Stimulated activated CD4-positive, alpha-beta T cell treated with anti-CD3 and anti-CD28 coated beads, Interleukin-15, amount 100 ng/mL, for 1 hour (primary cell): Measurements from ENCODE around the gene ASAP2.

Experiments
- DNase-seq, 2 donors: peaks; one replicate each; pipeline ENCODE4 v3.0.0-alpha.2; 2020; ENCODE audit warnings: low read depth in 1 of 2, low spot score in 1 of 2

ASAP2 gene

GRCh38 chr2:9374071-9374730 is 167.6 kb downstream of the ASAP2 start:
- no peak for DNase-seq

GRCh38 chr2:9375857-9376428 is 169.3 kb downstream of the ASAP2 start:
- no peak for DNase-seq

- DNase-seq: no peak
Measured at GRCh38 chr2:9377461-9378097, 171.0 kb downstream of the ASAP2 start.

- no peak for DNase-seq
Measured at GRCh38 chr2:9378433-9379390, 172.1 kb downstream of the ASAP2 start.

- DNase-seq: no peak
Measured at GRCh38 chr2:9379391-9379755, 172.8 kb downstream of the ASAP2 start.

- DNase-seq: no peak
Measured at GRCh38 chr2:9380702-9381628, 174.4 kb downstream of the ASAP2 start.

- DNase-seq: no peak
Measured at GRCh38 chr2:9382604-9383235, 176.1 kb downstream of the ASAP2 start.

- no peak for DNase-seq
Measured at GRCh38 chr2:9384521-9384920, 177.9 kb downstream of the ASAP2 start.

- DNase-seq: no peak
Measured at GRCh38 chr2:9385841-9386240, 179.2 kb downstream of the ASAP2 start.

GRCh38 chr2:9388199-9388681 is 181.6 kb downstream of the ASAP2 start:
- no peak for DNase-seq

- DNase-seq: no peak
Measured at GRCh38 chr2:9388950-9389911, 182.6 kb downstream of the ASAP2 start.

GRCh38 chr2:9390151-9390850 is 183.7 kb downstream of the ASAP2 start:
- DNase-seq: no peak

- no peak for DNase-seq
Measured at GRCh38 chr2:9390991-9391390, 184.4 kb downstream of the ASAP2 start.

GRCh38 chr2:9391961-9392720 is 185.5 kb downstream of the ASAP2 start:
- no peak for DNase-seq

- no peak for DNase-seq
Measured at GRCh38 chr2:9392898-9393765, 186.5 kb downstream of the ASAP2 start.

GRCh38 chr2:9394816-9395215 is 188.2 kb downstream of the ASAP2 start:
- no peak for DNase-seq
